ENCODE results near the gene NPC2. TPM values are rescaled to one million over a fixed set of nuclear protein-coding genes. Genes with fewer than 3 reads are reported as not detected.

Gene NPC2
- total RNA-seq, 1 donor from 2014 or later: 238 TPM

Other genes starting within 250 kb of the NPC2 start
- 30.0 and 43.5 TPM in 2 replicates for gene ABCD4, start 190.4 kb downstream of the NPC2 start, total RNA-seq
- gene VRTN, start 144.8 kb downstream of the NPC2 start, total RNA-seq: not detected in 2 replicates
- not detected in 2 replicates for gene SYNDIG1L, start 67.1 kb downstream of the NPC2 start, total RNA-seq
- 12.0 and 16.7 TPM in 2 replicates for gene ISCA2, start 460 bp upstream of the NPC2 start, total RNA-seq
- gene LTBP2, start 118.9 kb upstream of the NPC2 start, total RNA-seq: 122 and 232 TPM in 2 replicates
- 32.2 and 34.4 TPM in 2 replicates for gene AREL1, start 219.8 kb upstream of the NPC2 start, total RNA-seq
- 32.0 and 54.1 TPM in 2 replicates for gene FCF1, start 219.8 kb upstream of the NPC2 start, total RNA-seq

Data from pulmonary artery endothelial cell (primary cell).